Measurements from ENCODE around the gene KCNH4.
A peak's percentile ranks its signal among the peaks of the same experiment; 100 is the strongest.

Gene KCNH4

DNA sequence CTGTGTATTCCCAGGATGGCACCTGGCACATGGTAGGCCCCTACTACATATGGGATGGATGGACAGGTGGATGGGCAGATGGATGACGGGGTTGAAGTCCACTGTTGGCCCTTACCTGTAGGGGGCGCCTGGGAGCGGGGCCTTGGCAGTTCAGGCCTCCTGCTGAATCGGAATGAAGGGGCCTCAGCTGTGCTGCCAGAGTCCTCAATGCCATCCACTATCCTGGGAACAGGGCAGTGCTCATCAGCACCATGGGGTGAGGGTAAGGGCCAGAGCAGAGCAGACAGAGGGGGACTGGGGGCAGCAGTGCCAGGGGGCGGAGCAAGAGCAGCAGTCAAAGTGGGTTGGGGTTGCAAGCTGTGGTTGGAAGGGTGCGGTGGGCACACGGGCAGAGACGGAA, 17.8 kb downstream of the KCNH4 start:
- no peak overlapping the region for H3K27ac ChIP-seq (ENCODE audit: low read depth, low read length)
- no peaks in the 10 kb centered on the region for H3K27me3 ChIP-seq (ENCODE audit: control insufficient read depth, low read length)
- H3K4me2 ChIP-seq (ENCODE audit: low read length): no peak overlapping the region
- no peak overlapping the region for H3K4me3 ChIP-seq (ENCODE audit: low read length)
- H3K79me2 ChIP-seq (ENCODE audit: control insufficient read depth, low read length): no peaks in the 10 kb centered on the region
- no peak for TF ChIP-seq EZH2phosphoT487 (IDR thresholded peaks at IDR 0.05; ENCODE audit: borderline replicate concordance, low read length)
- TF ChIP-seq, protein P1, sequence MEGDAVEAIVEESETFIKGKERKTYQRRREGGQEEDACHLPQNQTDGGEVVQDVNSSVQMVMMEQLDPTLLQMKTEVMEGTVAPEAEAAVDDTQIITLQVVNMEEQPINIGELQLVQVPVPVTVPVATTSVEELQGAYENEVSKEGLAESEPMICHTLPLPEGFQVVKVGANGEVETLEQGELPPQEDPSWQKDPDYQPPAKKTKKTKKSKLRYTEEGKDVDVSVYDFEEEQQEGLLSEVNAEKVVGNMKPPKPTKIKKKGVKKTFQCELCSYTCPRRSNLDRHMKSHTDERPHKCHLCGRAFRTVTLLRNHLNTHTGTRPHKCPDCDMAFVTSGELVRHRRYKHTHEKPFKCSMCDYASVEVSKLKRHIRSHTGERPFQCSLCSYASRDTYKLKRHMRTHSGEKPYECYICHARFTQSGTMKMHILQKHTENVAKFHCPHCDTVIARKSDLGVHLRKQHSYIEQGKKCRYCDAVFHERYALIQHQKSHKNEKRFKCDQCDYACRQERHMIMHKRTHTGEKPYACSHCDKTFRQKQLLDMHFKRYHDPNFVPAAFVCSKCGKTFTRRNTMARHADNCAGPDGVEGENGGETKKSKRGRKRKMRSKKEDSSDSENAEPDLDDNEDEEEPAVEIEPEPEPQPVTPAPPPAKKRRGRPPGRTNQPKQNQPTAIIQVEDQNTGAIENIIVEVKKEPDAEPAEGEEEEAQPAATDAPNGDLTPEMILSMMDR (IDR thresholded peaks at IDR 0.05; ENCODE audit: low read depth, low read length, poor library complexity, severe bottlenecking): peak; percentile 95
- no peaks in the 10 kb centered on the region for H3K4me1 ChIP-seq (ENCODE audit: control insufficient read depth, low read length)
- H4K20me1 ChIP-seq (ENCODE audit: control insufficient read depth, insufficient read depth, low read depth, low read length): no peaks in the 10 kb centered on the region
- no peaks in the 10 kb centered on the region for H3F3A ChIP-seq (ENCODE audit: control insufficient read depth, insufficient read depth)
- H3K9me2 ChIP-seq (replicated peaks; ENCODE audit: control insufficient read depth, low read length): no peaks in the 10 kb centered on the region
- no peaks in the 10 kb centered on the region for H3K9me3 ChIP-seq (ENCODE audit: control insufficient read depth, insufficient read depth, low read length)
- H3K36me3 ChIP-seq (ENCODE audit: control insufficient read depth, low read length): no peaks in the 10 kb centered on the region

DNA sequence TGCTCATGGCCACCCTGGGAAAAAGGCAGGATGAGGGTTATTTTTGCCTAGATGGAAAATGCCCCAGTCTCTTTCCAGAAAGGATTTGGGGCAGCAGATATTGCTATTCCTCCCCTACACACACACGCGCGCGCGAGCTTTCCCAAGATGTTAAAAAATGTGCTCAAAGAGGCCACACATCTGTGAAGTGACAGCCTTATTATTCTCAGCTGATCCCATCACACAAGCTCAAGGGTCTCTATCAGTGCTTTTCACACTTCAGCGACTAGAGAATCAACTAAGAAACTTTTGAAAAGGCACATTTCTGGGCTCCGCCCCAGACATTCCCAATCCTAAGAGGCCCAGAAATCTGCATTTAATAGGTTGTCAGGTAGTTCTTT, 20.4 kb downstream of the KCNH4 start:
- Histone ChIP-seq H3K4me2 (ENCODE audit: low read length) (no peak overlapping the region), H3K36me3 (ENCODE audit: control insufficient read depth, low read length) (no peaks in the 10 kb centered on the region), H3K79me2 (ENCODE audit: control insufficient read depth, low read length) (no peaks in the 10 kb centered on the region), H3F3A (ENCODE audit: control insufficient read depth, insufficient read depth) (no peaks in the 10 kb centered on the region), H3K9me2 (replicated peaks; ENCODE audit: control insufficient read depth, low read length) (no peaks in the 10 kb centered on the region), H4K20me1 (ENCODE audit: control insufficient read depth, insufficient read depth, low read depth, low read length) (no peaks in the 10 kb centered on the region), H3K27ac (ENCODE audit: low read depth, low read length) (no peak overlapping the region), H3K4me3 (ENCODE audit: low read length) (no peak overlapping the region), H3K27me3 (ENCODE audit: control insufficient read depth, low read length) (no peaks in the 10 kb centered on the region), H3K9me3 (ENCODE audit: control insufficient read depth, insufficient read depth, low read length) (no peaks in the 10 kb centered on the region), H3K4me1 (ENCODE audit: control insufficient read depth, low read length) (peaks cover under 1% of the 10 kb centered on the region)
- TF ChIP-seq, protein P1 (IDR thresholded peaks at IDR 0.05; ENCODE audit: low read depth, low read length, poor library complexity, severe bottlenecking): no peak
- TF ChIP-seq EZH2phosphoT487 (IDR thresholded peaks at IDR 0.05; ENCODE audit: borderline replicate concordance, low read length): no peak

DNA sequence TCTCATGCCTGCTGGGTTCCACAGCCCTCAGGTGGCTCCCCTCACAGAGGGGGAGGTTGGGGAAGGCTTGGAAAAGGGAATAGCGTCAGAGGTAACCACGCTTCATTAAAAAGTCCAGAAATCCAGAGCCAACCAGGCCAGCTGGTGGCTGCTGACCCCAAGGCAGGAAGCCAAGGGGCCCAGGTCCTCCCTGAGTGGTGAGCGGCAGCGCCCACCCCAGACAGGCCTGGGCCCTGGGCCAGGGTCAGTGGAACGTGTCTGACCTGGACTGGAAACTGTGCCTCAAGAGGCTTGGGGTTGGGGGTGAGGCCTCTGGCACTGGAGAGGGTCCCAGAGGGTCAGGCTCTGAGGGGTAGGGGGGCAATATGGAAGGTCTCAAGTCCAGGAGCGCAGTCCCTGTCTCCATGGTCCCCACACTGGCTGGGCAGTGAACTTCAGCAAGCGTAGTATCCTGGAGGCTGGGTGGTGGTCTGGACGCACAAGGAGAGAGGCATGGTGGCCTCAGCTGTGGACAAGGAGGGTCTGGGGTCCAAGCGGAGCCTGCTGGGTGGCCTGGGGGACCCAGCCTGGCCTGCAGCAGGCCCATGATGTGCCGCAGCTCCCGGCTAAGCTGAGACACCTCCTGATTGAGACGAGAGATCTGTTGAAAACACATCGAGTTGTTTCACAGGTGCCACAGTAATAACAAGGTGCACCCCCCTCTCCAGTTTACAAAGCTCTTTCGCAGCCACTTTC, 21.0 kb downstream of the KCNH4 start:
- no peak overlapping the region for H3K4me2 ChIP-seq (ENCODE audit: low read length)
- H3K79me2 ChIP-seq (ENCODE audit: control insufficient read depth, low read length): no peaks in the 10 kb centered on the region
- TF ChIP-seq, protein P1 (IDR thresholded peaks at IDR 0.05; ENCODE audit: low read depth, low read length, poor library complexity, severe bottlenecking): no peak
- TF ChIP-seq EZH2phosphoT487 (IDR thresholded peaks at IDR 0.05; ENCODE audit: borderline replicate concordance, low read length): no peak
- no peaks in the 10 kb centered on the region for H3F3A ChIP-seq (ENCODE audit: control insufficient read depth, insufficient read depth)
- H3K36me3 ChIP-seq (ENCODE audit: control insufficient read depth, low read length): no peaks in the 10 kb centered on the region
- H3K27me3 ChIP-seq (ENCODE audit: control insufficient read depth, low read length): no peaks in the 10 kb centered on the region
- H4K20me1 ChIP-seq (ENCODE audit: control insufficient read depth, insufficient read depth, low read depth, low read length): no peaks in the 10 kb centered on the region
- no peaks in the 10 kb centered on the region for H3K9me3 ChIP-seq (ENCODE audit: control insufficient read depth, insufficient read depth, low read length)
- no peaks in the 10 kb centered on the region for H3K9me2 ChIP-seq (replicated peaks; ENCODE audit: control insufficient read depth, low read length)
- no peak overlapping the region for H3K27ac ChIP-seq (ENCODE audit: low read depth, low read length)
- H3K4me3 ChIP-seq (ENCODE audit: low read length): no peak overlapping the region
- peaks cover 3% of the 10 kb centered on the region for H3K4me1 ChIP-seq (ENCODE audit: control insufficient read depth, low read length)

Data from DOHH2 (cell line).